GM18870 (cell line): Measurements from ENCODE around the gene PUM2.

Experiments used
- ATAC-seq: cut with Tn5 transposase; IDR thresholded peaks from one replicate; pipeline ENCODE4 v1.9.1; 2021; ENCODE audit warnings: moderate library complexity; ENCODE audit not compliant: unreplicated experiment

PUM2 gene

GRCh38 chr2:20218331-20219320 is 132.0 kb downstream of the PUM2 start:
- no peak for ATAC-seq

GRCh38 chr2:20217041-20217970 is 133.3 kb downstream of the PUM2 start:
- no peak for ATAC-seq

GRCh38 chr2:20216130-20217025 is 134.3 kb downstream of the PUM2 start:
- no peak for ATAC-seq

- ATAC-seq, result no peak
These were observed 135.2 kb downstream of the PUM2 start for GRCh38 chr2:20215183-20216040.

GRCh38 chr2:20214566-20215182 is 136.0 kb downstream of the PUM2 start:
- ATAC-seq, result no peak

GRCh38 chr2:20213651-20214565 is 136.7 kb downstream of the PUM2 start:
- ATAC-seq, result no peak

GRCh38 chr2:20212871-20213503 is 137.7 kb downstream of the PUM2 start:
- ATAC-seq, result no peak

GRCh38 chr2:20212459-20212870 is 138.2 kb downstream of the PUM2 start:
- ATAC-seq, result peak; percentile 66

GRCh38 chr2:20211860-20212458 is 138.7 kb downstream of the PUM2 start:
- ATAC-seq, result no peak

- no peak for ATAC-seq
These were observed 139.2 kb downstream of the PUM2 start for GRCh38 chr2:20211420-20211819.

- no peak for ATAC-seq
These were observed 140.2 kb downstream of the PUM2 start for GRCh38 chr2:20210462-20210861.

GRCh38 chr2:20209373-20210109 is 141.1 kb downstream of the PUM2 start:
- ATAC-seq, result no peak

- ATAC-seq, result no peak
These were observed 142.2 kb downstream of the PUM2 start for GRCh38 chr2:20208476-20208859.

GRCh38 chr2:20207051-20207450 is 143.6 kb downstream of the PUM2 start:
- ATAC-seq, result no peak

- ATAC-seq, result no peak
These were observed 144.6 kb downstream of the PUM2 start for GRCh38 chr2:20205915-20206524.

- no peak for ATAC-seq
These were observed 145.6 kb downstream of the PUM2 start for GRCh38 chr2:20205069-20205468.
